WTC11 (cell line): Measurements from ENCODE around the gene ZBTB4. TPM values are rescaled to one million over a fixed set of nuclear protein-coding genes. Genes with fewer than 3 reads are reported as not detected.

Experiments used
- ATAC-seq: fragments of 200-7000 bp; cut with Tn5 transposase; 2 replicates; pipeline ENCODE4 v1.10.0; 2021; ENCODE audit warnings: mild to moderate bottlenecking, moderate library complexity
- CTCF ChIA-PET: fragments of 300-600 bp; sonication (Branson Sonifier 250); formaldehyde crosslinking; loops from one replicate; lab custom pipeline; 2021; ENCODE audit warnings: antibody characterized with exemption; lab: Charles Lee
- POLR2A ChIA-PET: fragments of 350-600 bp; sonication (Branson Sonifier 250); formaldehyde crosslinking; loops from one replicate; lab custom pipeline; 2021; ENCODE audit warnings: antibody characterized with exemption; lab: Charles Lee
- DNase-seq: peaks from one replicate; pipeline ENCODE4 v3.0.0; 2021; ENCODE audit warnings: low spot score
- H3K27ac Mint-ChIP-seq: 2 replicates; pipeline ENCODE4 v1.8.0; 2021; ENCODE audit warnings: mixed read lengths
- H3K27me3 Mint-ChIP-seq: 2 replicates; pipeline ENCODE4 v1.8.0; 2021; ENCODE audit warnings: low read depth, mild to moderate bottlenecking, moderate library complexity, mixed read lengths
- H3K36me3 Mint-ChIP-seq: 2 replicates; pipeline ENCODE4 v1.8.0; 2021; ENCODE audit warnings: mixed read lengths
- H3K4me1 Mint-ChIP-seq: 2 replicates; pipeline ENCODE4 v1.8.0; 2022; ENCODE audit warnings: mixed read lengths
- H3K4me3 Mint-ChIP-seq: 2 replicates; pipeline ENCODE4 v1.8.0; 2021; ENCODE audit warnings: mild to moderate bottlenecking, moderate library complexity, mixed read lengths
- H3K9me3 Mint-ChIP-seq: 2 replicates; pipeline ENCODE4 v1.8.0; 2021; ENCODE audit warnings: mixed read lengths
- ERG ChIP-seq: fragments of 250-450 bp; sonication (Bioruptor Pico); IDR thresholded peaks from 2 replicates; pipeline ENCODE4 v1.8.0; 2021; ENCODE audit warnings: mild to moderate bottlenecking
- ETV6 ChIP-seq: sonication (generic); formaldehyde crosslinking; IDR thresholded peaks from 2 replicates; pipeline ENCODE4 v1.8.1; 2022; ENCODE audit warnings: mild to moderate bottlenecking, missing genetic modification reagents
- GRHL2 ChIP-seq: fragments of 250-450 bp; sonication (Bioruptor Pico); IDR thresholded peaks from 2 replicates; pipeline ENCODE4 v1.8.0; 2022; ENCODE audit warnings: mild to moderate bottlenecking, moderate library complexity; ENCODE audit not compliant: insufficient replicate concordance, severe bottlenecking
- IRF2 ChIP-seq: sonication (generic); formaldehyde crosslinking; IDR thresholded peaks from 2 replicates; pipeline ENCODE4 v1.8.0; 2022; ENCODE audit warnings: low read depth, missing genetic modification reagents, borderline replicate concordance
- KAT7 ChIP-seq: sonication (generic); formaldehyde crosslinking; IDR thresholded peaks from 2 replicates; pipeline ENCODE4 v1.8.1; 2023; ENCODE audit warnings: missing genetic modification reagents, mild to moderate bottlenecking, borderline replicate concordance
- NFYB ChIP-seq: sonication (generic); formaldehyde crosslinking; conservative IDR thresholded peaks from 2 replicates; pipeline ENCODE4 v1.8.0; 2022; ENCODE audit warnings: low read depth, missing genetic modification reagents
- NR2C2 ChIP-seq: sonication (generic); formaldehyde crosslinking; IDR thresholded peaks from 2 replicates; pipeline ENCODE4 v1.8.0; 2022; ENCODE audit warnings: mild to moderate bottlenecking, missing genetic modification reagents
- NR3C1 ChIP-seq: sonication (generic); formaldehyde crosslinking; conservative IDR thresholded peaks from 2 replicates; pipeline ENCODE4 v1.8.1; 2023; ENCODE audit warnings: low read depth, mild to moderate bottlenecking, missing genetic modification reagents
- SMAD3 ChIP-seq: sonication (generic); formaldehyde crosslinking; IDR thresholded peaks from 2 replicates; pipeline ENCODE4 v1.8.0; 2022; ENCODE audit warnings: missing genetic modification reagents, mild to moderate bottlenecking, borderline replicate concordance
- SMAD4 ChIP-seq: sonication (generic); formaldehyde crosslinking; IDR thresholded peaks from 2 replicates; pipeline ENCODE4 v1.8.0; 2022; ENCODE audit warnings: mild to moderate bottlenecking, missing genetic modification reagents
- SOX15 ChIP-seq: fragments of 250-450 bp; sonication (Bioruptor Pico); IDR thresholded peaks from 2 replicates; pipeline ENCODE4 v1.9.0; 2021; ENCODE audit warnings: mild to moderate bottlenecking
- TCF7 ChIP-seq: sonication (generic); formaldehyde crosslinking; IDR thresholded peaks from 2 replicates; pipeline ENCODE4 v1.8.0; 2022; ENCODE audit warnings: mild to moderate bottlenecking, low read depth, missing genetic modification reagents, moderate library complexity
- TP53 ChIP-seq: sonication (generic); formaldehyde crosslinking; IDR thresholded peaks from 2 replicates; pipeline ENCODE4 v1.8.1; 2023; ENCODE audit warnings: mild to moderate bottlenecking, missing genetic modification reagents
- USF2 ChIP-seq: sonication (generic); formaldehyde crosslinking; IDR thresholded peaks from 2 replicates; pipeline ENCODE4 v1.8.1; 2023; ENCODE audit warnings: mild to moderate bottlenecking, missing genetic modification reagents, moderate library complexity
- ZBTB21 ChIP-seq: sonication (generic); formaldehyde crosslinking; IDR thresholded peaks from 2 replicates; pipeline ENCODE4 v1.8.1; 2023; ENCODE audit warnings: mild to moderate bottlenecking, missing genetic modification reagents, borderline replicate concordance
- ZNF317 ChIP-seq: sonication (generic); formaldehyde crosslinking; IDR thresholded peaks from 2 replicates; pipeline ENCODE4 v1.8.1; 2023; ENCODE audit warnings: low read depth, mild to moderate bottlenecking, moderate library complexity, missing genetic modification reagents, borderline replicate concordance
- ZNF396 ChIP-seq: fragments of 250-450 bp; sonication (Bioruptor Pico); IDR thresholded peaks from 2 replicates; pipeline ENCODE4 v1.8.0; 2021; ENCODE audit warnings: mild to moderate bottlenecking, moderate library complexity, borderline replicate concordance
- ZNF671 ChIP-seq: fragments of 250-450 bp; sonication (Bioruptor Pico); IDR thresholded peaks from 2 replicates; pipeline ENCODE4 v1.8.0; 2021; ENCODE audit warnings: mild to moderate bottlenecking
- total RNA-seq: library from RNA; stranded (reverse); gene quantifications from 3 replicates; pipeline ENCODE4 v1.2.3, GENCODE V29; 2021
- TF ChIP-seq, protein P1 (sequence below): sonication (generic); formaldehyde crosslinking; IDR thresholded peaks from 2 replicates; pipeline ENCODE4 v1.8.1; 2023; ENCODE audit warnings: mild to moderate bottlenecking, missing genetic modification reagents
- TF ChIP-seq, protein P2 (sequence below): sonication (generic); formaldehyde crosslinking; IDR thresholded peaks from 2 replicates; pipeline ENCODE4 v1.8.1; 2023; ENCODE audit warnings: mild to moderate bottlenecking, missing genetic modification reagents, moderate library complexity
- TF ChIP-seq, protein P3 (sequence below): sonication (generic); formaldehyde crosslinking; IDR thresholded peaks from 2 replicates; pipeline ENCODE4 v1.8.0; 2022; ENCODE audit warnings: mild to moderate bottlenecking, missing genetic modification reagents
- TF ChIP-seq, protein P4 (sequence below): sonication (generic); formaldehyde crosslinking; IDR thresholded peaks from 2 replicates; pipeline ENCODE4 v1.8.0; 2023; ENCODE audit warnings: mild to moderate bottlenecking, missing genetic modification reagents

The ZBTB4 gene
- total RNA-seq, 1 experiment from 2014 or later: 14.6 TPM

GRCh38 chr17:7415784-7416183 is 63.6 kb downstream of the ZBTB4 start:
- Mint-ChIP-seq H3K27me3 (no peaks in the 10 kb centered on the region), H3K36me3 (peaks cover 18% of the 10 kb centered on the region; the same call in 1 of the 2 replicates), H3K4me1 (peaks cover 24% of the 10 kb centered on the region), H3K4me3 (no peak overlapping the region), H3K27ac (no peak overlapping the region), H3K9me3 (no peaks in the 10 kb centered on the region)
- DNase-seq: no peak
- TF ChIP-seq GRHL2 (CRISPR knock-in tag) (no peak), NFYB (CRISPR knock-in tag) (no peak), ZNF317 (CRISPR knock-in tag) (no peak), NR3C1 (CRISPR knock-in tag) (no peak), SMAD3 (CRISPR knock-in tag) (no peak), NR2C2 (CRISPR knock-in tag) (no peak), TP53 (CRISPR knock-in tag) (no peak), USF2 (CRISPR knock-in tag) (no peak), ZBTB21 (CRISPR knock-in tag) (no peak), IRF2 (CRISPR knock-in tag) (no peak)
- TF ChIP-seq, protein P1, sequence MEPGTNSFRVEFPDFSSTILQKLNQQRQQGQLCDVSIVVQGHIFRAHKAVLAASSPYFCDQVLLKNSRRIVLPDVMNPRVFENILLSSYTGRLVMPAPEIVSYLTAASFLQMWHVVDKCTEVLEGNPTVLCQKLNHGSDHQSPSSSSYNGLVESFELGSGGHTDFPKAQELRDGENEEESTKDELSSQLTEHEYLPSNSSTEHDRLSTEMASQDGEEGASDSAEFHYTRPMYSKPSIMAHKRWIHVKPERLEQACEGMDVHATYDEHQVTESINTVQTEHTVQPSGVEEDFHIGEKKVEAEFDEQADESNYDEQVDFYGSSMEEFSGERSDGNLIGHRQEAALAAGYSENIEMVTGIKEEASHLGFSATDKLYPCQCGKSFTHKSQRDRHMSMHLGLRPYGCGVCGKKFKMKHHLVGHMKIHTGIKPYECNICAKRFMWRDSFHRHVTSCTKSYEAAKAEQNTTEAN (CRISPR knock-in tag): no peak
- TF ChIP-seq, protein P2, sequence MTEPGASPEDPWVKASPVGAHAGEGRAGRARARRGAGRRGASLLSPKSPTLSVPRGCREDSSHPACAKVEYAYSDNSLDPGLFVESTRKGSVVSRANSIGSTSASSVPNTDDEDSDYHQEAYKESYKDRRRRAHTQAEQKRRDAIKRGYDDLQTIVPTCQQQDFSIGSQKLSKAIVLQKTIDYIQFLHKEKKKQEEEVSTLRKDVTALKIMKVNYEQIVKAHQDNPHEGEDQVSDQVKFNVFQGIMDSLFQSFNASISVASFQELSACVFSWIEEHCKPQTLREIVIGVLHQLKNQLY (CRISPR knock-in tag): no peak
- no peak for ATAC-seq
- ChIA-PET POLR2A (no interaction called here), CTCF (no interaction called here)

- Mint-ChIP-seq H3K4me3 (no peak overlapping the region), H3K27ac (no peak overlapping the region), H3K36me3 (peaks cover 23% of the 10 kb centered on the region), H3K27me3 (no peaks in the 10 kb centered on the region), H3K9me3 (no peaks in the 10 kb centered on the region), H3K4me1 (peaks cover 21% of the 10 kb centered on the region)
- ChIA-PET CTCF (no interaction called here), POLR2A (no interaction called here)
- DNase-seq (no peak), ATAC-seq (no peak)
- no peak for TF ChIP-seq ETV6
Observed at GRCh38 chr17:7414837-7415236, 64.6 kb downstream of the ZBTB4 start.

- POLR2A ChIA-PET: interaction anchor here (0.8 to 1.2 kb wide), 2 partner anchors 10 kb away, joined by 3 to 4 read pairs; partner anchors contain the start of gene TMEM256
- no peaks in the 10 kb centered on the region for H3K9me3 Mint-ChIP-seq
- H3K4me1 Mint-ChIP-seq: peaks cover 17% of the 10 kb centered on the region
- CTCF ChIA-PET: interaction anchor here (1.1 to 1.6 kb wide), 3 partner anchors 20 to 147 kb away, joined by 3 to 6 read pairs (median 3); partner anchors contain the start of gene PLSCR3
- no peak for DNase-seq
- H3K27me3 Mint-ChIP-seq: no peaks in the 10 kb centered on the region
- H3K36me3 Mint-ChIP-seq: peaks cover 33% of the 10 kb centered on the region
- H3K27ac Mint-ChIP-seq: no peak overlapping the region
- TF ChIP-seq SMAD4 (CRISPR knock-in tag) (no peak), TCF7 (no peak), TP53 (CRISPR knock-in tag) (no peak), SOX15 (CRISPR knock-in tag) (no peak)
- ATAC-seq: no peak
- H3K4me3 Mint-ChIP-seq: no peak overlapping the region
Observed at GRCh38 chr17:7413346-7413985, 66.0 kb downstream of the ZBTB4 start.

GRCh38 chr17:7411427-7411750 is 68.0 kb downstream of the ZBTB4 start:
- CTCF ChIA-PET: interaction anchor here (1.2 kb wide), 1 partner anchor 26 kb away, joined by 3 read pairs; no protein-coding TSS in a partner anchor
- DNase-seq (no peak), ATAC-seq (no peak)
- H3K9me3 Mint-ChIP-seq: no peaks in the 10 kb centered on the region
- POLR2A ChIA-PET: interaction anchor here (0.7 kb wide), 1 partner anchor 9 kb away, joined by 3 read pairs; no protein-coding TSS in a partner anchor
- H3K27me3 Mint-ChIP-seq: no peaks in the 10 kb centered on the region; the same call in 1 of the 2 replicates
- peaks cover 29% of the 10 kb centered on the region for H3K36me3 Mint-ChIP-seq
- peaks cover 24% of the 10 kb centered on the region for H3K4me1 Mint-ChIP-seq
- no peak overlapping the region for H3K4me3 Mint-ChIP-seq
- H3K27ac Mint-ChIP-seq: no peak overlapping the region
- no peak for TF ChIP-seq ZNF396 (CRISPR knock-in tag)
- no peak for TF ChIP-seq KAT7
- TF ChIP-seq ZNF671 (CRISPR knock-in tag): no peak
- TF ChIP-seq, protein P3, sequence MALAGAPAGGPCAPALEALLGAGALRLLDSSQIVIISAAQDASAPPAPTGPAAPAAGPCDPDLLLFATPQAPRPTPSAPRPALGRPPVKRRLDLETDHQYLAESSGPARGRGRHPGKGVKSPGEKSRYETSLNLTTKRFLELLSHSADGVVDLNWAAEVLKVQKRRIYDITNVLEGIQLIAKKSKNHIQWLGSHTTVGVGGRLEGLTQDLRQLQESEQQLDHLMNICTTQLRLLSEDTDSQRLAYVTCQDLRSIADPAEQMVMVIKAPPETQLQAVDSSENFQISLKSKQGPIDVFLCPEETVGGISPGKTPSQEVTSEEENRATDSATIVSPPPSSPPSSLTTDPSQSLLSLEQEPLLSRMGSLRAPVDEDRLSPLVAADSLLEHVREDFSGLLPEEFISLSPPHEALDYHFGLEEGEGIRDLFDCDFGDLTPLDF: no peak
- TF ChIP-seq, protein P4, sequence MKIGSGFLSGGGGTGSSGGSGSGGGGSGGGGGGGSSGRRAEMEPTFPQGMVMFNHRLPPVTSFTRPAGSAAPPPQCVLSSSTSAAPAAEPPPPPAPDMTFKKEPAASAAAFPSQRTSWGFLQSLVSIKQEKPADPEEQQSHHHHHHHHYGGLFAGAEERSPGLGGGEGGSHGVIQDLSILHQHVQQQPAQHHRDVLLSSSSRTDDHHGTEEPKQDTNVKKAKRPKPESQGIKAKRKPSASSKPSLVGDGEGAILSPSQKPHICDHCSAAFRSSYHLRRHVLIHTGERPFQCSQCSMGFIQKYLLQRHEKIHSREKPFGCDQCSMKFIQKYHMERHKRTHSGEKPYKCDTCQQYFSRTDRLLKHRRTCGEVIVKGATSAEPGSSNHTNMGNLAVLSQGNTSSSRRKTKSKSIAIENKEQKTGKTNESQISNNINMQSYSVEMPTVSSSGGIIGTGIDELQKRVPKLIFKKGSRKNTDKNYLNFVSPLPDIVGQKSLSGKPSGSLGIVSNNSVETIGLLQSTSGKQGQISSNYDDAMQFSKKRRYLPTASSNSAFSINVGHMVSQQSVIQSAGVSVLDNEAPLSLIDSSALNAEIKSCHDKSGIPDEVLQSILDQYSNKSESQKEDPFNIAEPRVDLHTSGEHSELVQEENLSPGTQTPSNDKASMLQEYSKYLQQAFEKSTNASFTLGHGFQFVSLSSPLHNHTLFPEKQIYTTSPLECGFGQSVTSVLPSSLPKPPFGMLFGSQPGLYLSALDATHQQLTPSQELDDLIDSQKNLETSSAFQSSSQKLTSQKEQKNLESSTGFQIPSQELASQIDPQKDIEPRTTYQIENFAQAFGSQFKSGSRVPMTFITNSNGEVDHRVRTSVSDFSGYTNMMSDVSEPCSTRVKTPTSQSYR (CRISPR knock-in tag): no peak
- TF ChIP-seq ERG (CRISPR knock-in tag): no peak
